MV-4-11 (cell line): ENCODE measurements around the gene UGT3A1.
"Not testable (repeated sequence)": the region's sequence is repeated elsewhere in the genome, so short reads cannot be mapped to it uniquely, and the experiment has no call there.

Experiments
- DNase-seq: peaks from one replicate; lab custom pipeline; 2025; lab: John Stamatoyannopoulos, UW

The UGT3A1 gene

GRCh38 chr5:35990941-35991611 is at the start of gene UGT3A1:
Gene UGT3A1 (minus strand): TSS chr5:35991390. CDS start chr5:35991240, 150 bp downstream.
- no peak for DNase-seq

GRCh38 chr5:36035696-36036095 is 44.5 kb upstream of the UGT3A1 start:
- no peak for DNase-seq

GRCh38 chr5:36034536-36035134 is 43.4 kb upstream of the UGT3A1 start:
- DNase-seq: not testable (repeated sequence)

- no peak for DNase-seq
Observed at GRCh38 chr5:36033486-36033885, 42.3 kb upstream of the UGT3A1 start.

- DNase-seq: no peak
Observed at GRCh38 chr5:36033047-36033446, 41.9 kb upstream of the UGT3A1 start.

GRCh38 chr5:36031223-36031622 is 40.0 kb upstream of the UGT3A1 start:
- no peak for DNase-seq

- DNase-seq: no peak
Observed at GRCh38 chr5:36029914-36030313, 38.7 kb upstream of the UGT3A1 start.

- DNase-seq: peak; percentile 60
Observed at GRCh38 chr5:36028816-36029465, 37.8 kb upstream of the UGT3A1 start.

GRCh38 chr5:36027711-36028110 is 36.5 kb upstream of the UGT3A1 start:
- no peak for DNase-seq

- DNase-seq: peak; percentile 25
Observed at GRCh38 chr5:36026706-36027465, 35.7 kb upstream of the UGT3A1 start.

- not testable (repeated sequence) for DNase-seq
Observed at GRCh38 chr5:36022246-36022645, 31.1 kb upstream of the UGT3A1 start.

GRCh38 chr5:36019584-36019983 is 28.4 kb upstream of the UGT3A1 start:
- DNase-seq: not testable (repeated sequence)

GRCh38 chr5:36017622-36018021 is 26.4 kb upstream of the UGT3A1 start:
- no peak for DNase-seq

- no peak for DNase-seq
Observed at GRCh38 chr5:36017004-36017403, 25.8 kb upstream of the UGT3A1 start.

GRCh38 chr5:36013182-36013581 is 22.0 kb upstream of the UGT3A1 start:
- DNase-seq: no peak

GRCh38 chr5:36009698-36010097 is 18.5 kb upstream of the UGT3A1 start:
- DNase-seq: no peak

- no peak for DNase-seq
Observed at GRCh38 chr5:36007366-36007765, 16.2 kb upstream of the UGT3A1 start.

GRCh38 chr5:36006163-36006562 is 15.0 kb upstream of the UGT3A1 start:
- DNase-seq: no peak

- DNase-seq: no peak
Observed at GRCh38 chr5:36001032-36001431, 9.8 kb upstream of the UGT3A1 start.

- no peak for DNase-seq
Observed at GRCh38 chr5:35999547-35999946, 8.4 kb upstream of the UGT3A1 start.

- no peak for DNase-seq
Observed at GRCh38 chr5:35996076-35996475, 4.9 kb upstream of the UGT3A1 start.

GRCh38 chr5:35990520-35990919 is 670 bp downstream of the UGT3A1 start:
- no peak for DNase-seq

- DNase-seq: peak; percentile 70
Observed at GRCh38 chr5:35988529-35988928, 2.7 kb downstream of the UGT3A1 start.
